Measurements from ENCODE around the gene CACNA1S. TPM values are rescaled to one million over a fixed set of nuclear protein-coding genes. Genes with fewer than 3 reads are reported as not detected.

Gene CACNA1S
- total RNA-seq, 1 experiment from 2014 or later = not detected

DNA sequence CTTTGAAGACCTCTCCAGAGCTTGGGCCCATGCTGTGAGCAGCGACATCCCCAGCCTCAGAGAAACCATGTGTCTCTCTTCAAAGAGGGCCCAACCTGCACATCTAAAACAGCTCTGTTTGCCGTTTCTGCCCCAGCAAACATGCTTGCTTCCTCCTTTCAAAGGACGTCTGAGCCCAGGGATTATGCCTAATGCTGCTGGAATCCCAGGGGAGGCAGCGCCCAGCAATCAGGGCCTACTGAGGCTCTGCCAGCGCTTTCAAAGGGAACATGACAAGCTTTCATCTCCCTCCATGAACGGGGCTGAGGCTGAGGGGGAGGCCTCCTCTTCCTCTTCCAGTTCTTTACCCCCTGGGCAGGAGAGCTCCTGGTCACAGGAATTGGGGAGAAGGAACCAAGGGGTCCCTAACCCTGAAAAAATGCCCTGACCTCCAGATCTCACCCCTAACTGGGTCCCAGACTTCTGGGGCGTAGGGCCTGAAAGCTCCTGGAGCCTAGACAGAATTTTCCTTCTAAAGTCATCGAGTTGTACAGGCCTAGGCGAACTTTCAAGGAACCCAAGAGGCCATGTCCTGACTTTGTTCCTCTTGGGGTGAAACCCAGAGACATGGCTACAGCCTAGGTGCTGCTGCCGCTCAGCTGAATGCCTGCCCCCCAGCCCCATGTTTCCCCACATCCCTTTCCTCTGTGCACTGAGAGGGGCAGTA lies 28.2 kb upstream of the CACNA1S start:
- BruUV-seq (replicated peaks) = no TSS peak
- H3K4me1 ChIP-seq (ENCODE audit: control insufficient read depth, insufficient read depth, low read length) = no peaks in the 10 kb centered on the region
- TF ChIP-seq POLR2AphosphoS5 (IDR thresholded peaks at IDR 0.05; ENCODE audit: low read depth, low read length) (no peak), SIN3A (IDR thresholded peaks at IDR 0.05; ENCODE audit: borderline replicate concordance, insufficient read depth, low read depth, low read length) (no peak), TCF7L2 (IDR thresholded peaks at IDR 0.05; ENCODE audit: low read depth, low read length) (no peak)
- TF ChIP-seq, protein P1, sequence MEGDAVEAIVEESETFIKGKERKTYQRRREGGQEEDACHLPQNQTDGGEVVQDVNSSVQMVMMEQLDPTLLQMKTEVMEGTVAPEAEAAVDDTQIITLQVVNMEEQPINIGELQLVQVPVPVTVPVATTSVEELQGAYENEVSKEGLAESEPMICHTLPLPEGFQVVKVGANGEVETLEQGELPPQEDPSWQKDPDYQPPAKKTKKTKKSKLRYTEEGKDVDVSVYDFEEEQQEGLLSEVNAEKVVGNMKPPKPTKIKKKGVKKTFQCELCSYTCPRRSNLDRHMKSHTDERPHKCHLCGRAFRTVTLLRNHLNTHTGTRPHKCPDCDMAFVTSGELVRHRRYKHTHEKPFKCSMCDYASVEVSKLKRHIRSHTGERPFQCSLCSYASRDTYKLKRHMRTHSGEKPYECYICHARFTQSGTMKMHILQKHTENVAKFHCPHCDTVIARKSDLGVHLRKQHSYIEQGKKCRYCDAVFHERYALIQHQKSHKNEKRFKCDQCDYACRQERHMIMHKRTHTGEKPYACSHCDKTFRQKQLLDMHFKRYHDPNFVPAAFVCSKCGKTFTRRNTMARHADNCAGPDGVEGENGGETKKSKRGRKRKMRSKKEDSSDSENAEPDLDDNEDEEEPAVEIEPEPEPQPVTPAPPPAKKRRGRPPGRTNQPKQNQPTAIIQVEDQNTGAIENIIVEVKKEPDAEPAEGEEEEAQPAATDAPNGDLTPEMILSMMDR (IDR thresholded peaks at IDR 0.05) = no peak
- TF ChIP-seq, protein P2, sequence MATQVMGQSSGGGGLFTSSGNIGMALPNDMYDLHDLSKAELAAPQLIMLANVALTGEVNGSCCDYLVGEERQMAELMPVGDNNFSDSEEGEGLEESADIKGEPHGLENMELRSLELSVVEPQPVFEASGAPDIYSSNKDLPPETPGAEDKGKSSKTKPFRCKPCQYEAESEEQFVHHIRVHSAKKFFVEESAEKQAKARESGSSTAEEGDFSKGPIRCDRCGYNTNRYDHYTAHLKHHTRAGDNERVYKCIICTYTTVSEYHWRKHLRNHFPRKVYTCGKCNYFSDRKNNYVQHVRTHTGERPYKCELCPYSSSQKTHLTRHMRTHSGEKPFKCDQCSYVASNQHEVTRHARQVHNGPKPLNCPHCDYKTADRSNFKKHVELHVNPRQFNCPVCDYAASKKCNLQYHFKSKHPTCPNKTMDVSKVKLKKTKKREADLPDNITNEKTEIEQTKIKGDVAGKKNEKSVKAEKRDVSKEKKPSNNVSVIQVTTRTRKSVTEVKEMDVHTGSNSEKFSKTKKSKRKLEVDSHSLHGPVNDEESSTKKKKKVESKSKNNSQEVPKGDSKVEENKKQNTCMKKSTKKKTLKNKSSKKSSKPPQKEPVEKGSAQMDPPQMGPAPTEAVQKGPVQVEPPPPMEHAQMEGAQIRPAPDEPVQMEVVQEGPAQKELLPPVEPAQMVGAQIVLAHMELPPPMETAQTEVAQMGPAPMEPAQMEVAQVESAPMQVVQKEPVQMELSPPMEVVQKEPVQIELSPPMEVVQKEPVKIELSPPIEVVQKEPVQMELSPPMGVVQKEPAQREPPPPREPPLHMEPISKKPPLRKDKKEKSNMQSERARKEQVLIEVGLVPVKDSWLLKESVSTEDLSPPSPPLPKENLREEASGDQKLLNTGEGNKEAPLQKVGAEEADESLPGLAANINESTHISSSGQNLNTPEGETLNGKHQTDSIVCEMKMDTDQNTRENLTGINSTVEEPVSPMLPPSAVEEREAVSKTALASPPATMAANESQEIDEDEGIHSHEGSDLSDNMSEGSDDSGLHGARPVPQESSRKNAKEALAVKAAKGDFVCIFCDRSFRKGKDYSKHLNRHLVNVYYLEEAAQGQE (IDR thresholded peaks at IDR 0.05; ENCODE audit: insufficient read depth in 1 of 2, low read depth in 2 of 2, low read length in 1 of 2) = no peak
- H3K27me3 ChIP-seq (ENCODE audit: control insufficient read depth, insufficient read depth, low read length) = no peaks in the 10 kb centered on the region
- intact Hi-C loops (cut with micrococcal nuclease; ENCODE audit: unreplicated experiment) = no loop called here
- no peaks in the 10 kb centered on the region for H3K9me3 ChIP-seq (ENCODE audit: control insufficient read depth, insufficient read depth, low read depth, low read length)
- ATAC-seq (no peak), DNase-seq (ENCODE audit: low read depth, low spot score) (no peak)
- no peak overlapping the region for H3K4me3 ChIP-seq (ENCODE audit: low read depth in 2 of 2, low read length in 2 of 2)
- H3K36me3 ChIP-seq (ENCODE audit: control insufficient read depth, insufficient read depth, low read length) = peaks cover 3% of the 10 kb centered on the region; the same call in 1 of the 2 replicates
- ChIA-PET POLR2A (no interaction called here), CTCF (no interaction called here)
- in situ Hi-C loops (cut with HindIII; ENCODE audit: low pct_unique_long_range_greater_than_20kb, low sequenced_read_pairs) = no loop called here
- no peak overlapping the region for H3K27ac ChIP-seq (ENCODE audit: low read length)

DNA sequence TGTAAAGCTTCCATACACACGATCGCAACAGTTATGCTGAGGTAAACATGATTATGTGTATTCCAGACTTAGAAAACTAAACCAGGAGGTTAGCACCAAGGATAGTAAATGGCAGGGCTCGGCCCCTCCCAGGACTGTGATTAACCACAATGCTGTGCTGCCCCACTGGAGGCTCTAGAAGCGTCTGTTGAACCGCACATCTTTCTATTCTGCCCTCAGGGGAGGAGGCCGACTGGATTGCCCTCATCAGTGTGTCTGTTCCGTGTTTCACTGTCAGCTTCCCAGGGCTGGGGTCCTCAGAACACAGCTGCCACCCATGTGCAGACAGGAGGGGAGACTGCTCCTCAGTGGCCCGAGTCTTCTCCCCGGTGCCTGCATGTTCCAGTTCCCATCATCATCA lies 27.5 kb upstream of the CACNA1S start:
- in situ Hi-C loops (cut with HindIII; ENCODE audit: low pct_unique_long_range_greater_than_20kb, low sequenced_read_pairs) (no loop called here), intact Hi-C loops (cut with micrococcal nuclease; ENCODE audit: unreplicated experiment) (no loop called here)
- CTCF ChIA-PET = no interaction called here
- Histone ChIP-seq H3K4me1 (ENCODE audit: control insufficient read depth, insufficient read depth, low read length) (no peaks in the 10 kb centered on the region), H3K27me3 (ENCODE audit: control insufficient read depth, insufficient read depth, low read length) (no peaks in the 10 kb centered on the region), H3K4me3 (ENCODE audit: low read depth in 2 of 2, low read length in 2 of 2) (no peak overlapping the region), H3K36me3 (ENCODE audit: control insufficient read depth, insufficient read depth, low read length) (peaks cover 3% of the 10 kb centered on the region; the same call in 1 of the 2 replicates), H3K27ac (ENCODE audit: low read length) (no peak overlapping the region), H3K9me3 (ENCODE audit: control insufficient read depth, insufficient read depth, low read depth, low read length) (no peaks in the 10 kb centered on the region)
- no peak for DNase-seq (ENCODE audit: low read depth, low spot score)
- TF ChIP-seq, protein P2 (IDR thresholded peaks at IDR 0.05; ENCODE audit: insufficient read depth in 1 of 2, low read depth in 2 of 2, low read length in 1 of 2) = no peak
- TF ChIP-seq POLR2AphosphoS5 (IDR thresholded peaks at IDR 0.05; ENCODE audit: low read depth, low read length) (no peak), SIN3A (IDR thresholded peaks at IDR 0.05; ENCODE audit: borderline replicate concordance, insufficient read depth, low read depth, low read length) (no peak)
- BruUV-seq (replicated peaks) = no TSS peak
- ATAC-seq = no peak
- POLR2A ChIA-PET = no interaction called here

All from Panc1 (cell line).